ENCODE data around the gene DDA1. TPM values are rescaled to one million over a fixed set of nuclear protein-coding genes. Genes with fewer than 3 reads are reported as not detected.

Gene DDA1
- total and polyA plus RNA-seq, 9 of the 15 experiments (the other 6 are each of a cell fraction or from before 2014, with no cell fraction given): 1.4 to 83.8 (median 33.8) TPM

DNA sequence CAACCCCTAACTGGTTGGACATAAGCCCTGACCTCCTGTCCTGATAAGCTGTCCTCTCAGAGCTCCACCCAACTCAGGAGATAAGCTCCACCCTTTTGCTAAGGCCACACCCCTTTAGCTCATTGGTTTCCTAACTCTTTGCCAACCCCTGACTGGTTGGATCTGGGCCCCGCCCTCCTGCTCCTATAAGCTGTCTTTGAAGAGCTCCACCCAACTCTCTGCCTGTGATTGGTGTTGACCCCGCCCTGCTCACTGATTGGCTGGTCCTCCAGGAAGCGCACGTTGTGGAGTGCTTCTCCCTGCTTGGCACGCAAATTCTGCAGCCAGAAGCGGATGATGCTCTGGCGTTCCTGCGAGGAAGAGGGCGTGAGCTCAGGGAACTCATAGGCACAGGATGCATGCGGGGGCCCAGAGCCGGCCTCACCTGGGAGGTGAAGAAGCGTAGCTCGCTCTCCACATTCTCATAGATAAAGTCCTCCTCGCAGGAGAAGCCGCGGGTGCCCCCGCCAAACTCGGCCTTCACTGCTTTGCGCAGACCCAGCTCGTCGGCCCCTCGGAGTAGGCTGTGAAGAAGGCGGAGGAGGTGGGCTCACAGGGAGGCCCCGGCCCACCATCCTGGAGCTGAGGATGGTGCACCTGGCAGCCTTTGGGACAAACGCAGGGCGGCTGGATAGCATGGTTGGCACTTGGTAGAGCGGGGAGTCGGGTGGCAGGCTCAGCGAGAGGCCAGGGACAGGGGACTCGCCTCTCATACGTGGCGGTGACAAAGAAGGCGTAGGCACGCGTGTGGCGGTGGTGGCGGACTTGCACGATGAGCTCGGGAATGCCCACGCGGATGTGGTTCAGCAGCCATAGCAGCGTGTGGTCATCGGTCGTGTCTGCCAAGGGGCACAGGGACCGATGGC lies 23.6 kb downstream of the DDA1 start (continued):
- TF ChIP-seq ARID4B (CRISPR knock-in tag; IDR thresholded peaks at IDR 0.05) (no peak), ZFP36 (IDR thresholded peaks at IDR 0.05; ENCODE audit: low read depth, low read length, partially characterized antibody) (no peak), ZC3H11A (IDR thresholded peaks at IDR 0.05; ENCODE audit: low read depth, low read length) (no peak), SMARCA5 (IDR thresholded peaks at IDR 0.05) (no peak), EP400 (IDR thresholded peaks at IDR 0.05) (no peak), ESRRA (IDR thresholded peaks at IDR 0.05; ENCODE audit: borderline replicate concordance, low read depth) (no peak; the same call in 1 of the 2 replicates), ZNF263 (CRISPR knock-in tag; IDR thresholded peaks at IDR 0.05; ENCODE audit: borderline replicate concordance) (0 out of 2 replicates have a peak, but pooled peaks have one; percentile 9), RB1 (IDR thresholded peaks at IDR 0.05; ENCODE audit: low read depth) (0 out of 2 replicates have a peak, but pooled peaks have one; percentile 20), SOX6 (IDR thresholded peaks at IDR 0.05) (no peak), BRCA1 (IDR thresholded peaks at IDR 0.05) (no peak), BRCA1 (CRISPR knock-in tag; IDR thresholded peaks at IDR 0.05) (no peak), ZBTB49 (CRISPR knock-in tag; IDR thresholded peaks at IDR 0.05; ENCODE audit: borderline replicate concordance) (no peak), GABPB1 (CRISPR knock-in tag; IDR thresholded peaks at IDR 0.05) (peak; percentile 45; the same call in 1 of the 2 replicates), ZNF347 (CRISPR knock-in tag; IDR thresholded peaks at IDR 0.05; ENCODE audit: low read depth) (no peak), STAT5B (CRISPR knock-in tag; IDR thresholded peaks at IDR 0.05) (no peak), ZNF717 (CRISPR knock-in tag; IDR thresholded peaks at IDR 0.05) (no peak), NFATC3 (IDR thresholded peaks at IDR 0.05) (no peak), HOXB6 (CRISPR knock-in tag; IDR thresholded peaks at IDR 0.05; ENCODE audit: borderline replicate concordance) (no peak), PRMT5 (CRISPR knock-in tag; IDR thresholded peaks at IDR 0.05) (no peak)
- TF ChIP-seq, protein P1, sequence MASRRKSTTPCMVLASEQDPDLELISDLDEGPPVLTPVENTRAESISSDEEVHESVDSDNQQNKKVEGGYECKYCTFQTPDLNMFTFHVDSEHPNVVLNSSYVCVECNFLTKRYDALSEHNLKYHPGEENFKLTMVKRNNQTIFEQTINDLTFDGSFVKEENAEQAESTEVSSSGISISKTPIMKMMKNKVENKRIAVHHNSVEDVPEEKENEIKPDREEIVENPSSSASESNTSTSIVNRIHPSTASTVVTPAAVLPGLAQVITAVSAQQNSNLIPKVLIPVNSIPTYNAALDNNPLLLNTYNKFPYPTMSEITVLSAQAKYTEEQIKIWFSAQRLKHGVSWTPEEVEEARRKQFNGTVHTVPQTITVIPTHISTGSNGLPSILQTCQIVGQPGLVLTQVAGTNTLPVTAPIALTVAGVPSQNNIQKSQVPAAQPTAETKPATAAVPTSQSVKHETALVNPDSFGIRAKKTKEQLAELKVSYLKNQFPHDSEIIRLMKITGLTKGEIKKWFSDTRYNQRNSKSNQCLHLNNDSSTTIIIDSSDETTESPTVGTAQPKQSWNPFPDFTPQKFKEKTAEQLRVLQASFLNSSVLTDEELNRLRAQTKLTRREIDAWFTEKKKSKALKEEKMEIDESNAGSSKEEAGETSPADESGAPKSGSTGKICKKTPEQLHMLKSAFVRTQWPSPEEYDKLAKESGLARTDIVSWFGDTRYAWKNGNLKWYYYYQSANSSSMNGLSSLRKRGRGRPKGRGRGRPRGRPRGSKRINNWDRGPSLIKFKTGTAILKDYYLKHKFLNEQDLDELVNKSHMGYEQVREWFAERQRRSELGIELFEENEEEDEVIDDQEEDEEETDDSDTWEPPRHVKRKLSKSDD (conservative IDR thresholded peaks at IDR 0.05; ENCODE audit: low read length): no peak

Data from K562 (cell line).